Erythroblast (primary cell): Measurements from ENCODE around the gene PIK3R6.

Experiments used
- GATA1 ChIP-seq: IDR thresholded peaks from 2 replicates; pipeline ENCODE4 v1.6.1; 2011; ENCODE audit warnings: low read depth, mild to moderate bottlenecking, control low read depth, low read length, moderate library complexity
- POLR2A ChIP-seq: IDR thresholded peaks from 2 replicates; pipeline ENCODE4 v1.6.1; 2011; ENCODE audit warnings: mild to moderate bottlenecking, low read length

DNA sequence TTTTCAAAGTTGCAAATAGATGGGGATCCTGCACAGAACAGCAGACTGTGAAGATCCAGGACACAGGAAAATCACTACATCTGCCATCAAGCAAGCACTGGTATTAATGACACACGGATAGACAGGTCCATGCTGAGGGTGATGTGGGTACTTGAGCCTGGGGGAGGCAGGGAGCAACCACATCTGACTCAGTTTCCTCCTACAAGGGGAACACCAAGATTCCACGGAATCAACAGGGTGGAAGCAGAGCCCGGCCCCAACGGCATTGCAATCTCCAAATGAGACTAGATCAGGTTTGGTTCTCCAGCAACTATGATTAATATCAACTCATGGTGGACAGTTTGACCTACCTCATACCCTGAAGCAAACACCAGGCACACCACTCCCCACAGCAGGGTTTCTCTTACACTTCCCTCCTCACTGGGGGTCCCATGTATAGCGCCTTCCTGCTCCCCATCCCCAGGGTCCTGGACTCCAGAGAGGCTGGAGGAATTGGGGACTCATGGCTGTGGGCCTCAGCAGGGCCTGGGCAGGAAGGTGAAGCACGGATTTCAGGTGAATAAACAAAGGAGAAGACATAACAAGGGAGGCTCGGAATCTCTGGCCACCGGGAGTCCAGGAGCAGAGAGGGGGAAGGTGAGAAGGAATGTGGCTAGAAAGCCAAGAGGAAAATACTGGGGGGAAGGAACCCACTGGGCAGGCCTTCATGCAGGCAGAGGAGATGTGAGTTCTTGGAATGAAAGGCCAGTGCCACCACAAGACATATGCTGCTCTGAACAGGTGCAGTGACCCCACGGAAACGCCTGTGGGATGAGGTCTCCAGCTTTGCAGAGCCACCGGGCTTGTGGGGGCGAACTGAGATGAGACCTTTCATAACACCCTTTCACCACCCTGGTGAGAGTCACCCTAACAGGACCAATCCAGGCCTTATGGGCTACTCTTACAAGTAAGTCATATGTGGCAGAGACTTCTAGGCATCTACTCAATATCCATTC is 29.5 kb upstream of the PIK3R6 start:
- no peak for TF ChIP-seq POLR2A
- no peak for TF ChIP-seq GATA1
